ENCODE measurements around the gene C1orf159. TPM values are rescaled to one million over a fixed set of nuclear protein-coding genes. Genes with fewer than 3 reads are reported as not detected.

Gene C1orf159
- total RNA-seq, 1 experiment from 2014 or later: 15.7 TPM

GRCh38 chr1:1049318-1050165, 66.3 kb downstream of the C1orf159 start:
- no peak for TF ChIP-seq CTCF (IDR thresholded peaks at IDR 0.05; ENCODE audit: unreplicated experiment)
- ChIA-PET POLR2A (no interaction called here), CTCF (interaction anchor here (1.0 kb wide), 1 partner anchor 264 kb away, joined by 4 read pairs; no protein-coding TSS in a partner anchor)
- H3K36me3 Mint-ChIP-seq (ENCODE audit: insufficient read depth, unreplicated experiment): peaks cover 40% of the 10 kb centered on the region
- H3K9me3 Mint-ChIP-seq (ENCODE audit: unreplicated experiment): no peaks in the 10 kb centered on the region
- H3K27ac Mint-ChIP-seq (ENCODE audit: low read depth, unreplicated experiment): no peak overlapping the region
- intact Hi-C loops (cut with micrococcal nuclease): no loop called here
- no peaks in the 10 kb centered on the region for H3K27me3 Mint-ChIP-seq (ENCODE audit: insufficient read depth, unreplicated experiment)
- H3K4me3 Mint-ChIP-seq (ENCODE audit: unreplicated experiment): no peak overlapping the region
- no TSS peak for BruUV-seq (replicated peaks)
- no peaks in the 10 kb centered on the region for H3K4me1 Mint-ChIP-seq (ENCODE audit: insufficient read depth, unreplicated experiment)
- no peak for DNase-seq (ENCODE audit: unreplicated experiment)

GRCh38 chr1:1048765-1049164, 67.1 kb downstream of the C1orf159 start:
- Mint-ChIP-seq H3K36me3 (ENCODE audit: insufficient read depth, unreplicated experiment) (peaks cover 40% of the 10 kb centered on the region), H3K9me3 (ENCODE audit: unreplicated experiment) (no peaks in the 10 kb centered on the region), H3K4me1 (ENCODE audit: insufficient read depth, unreplicated experiment) (no peaks in the 10 kb centered on the region), H3K4me3 (ENCODE audit: unreplicated experiment) (no peak overlapping the region), H3K27ac (ENCODE audit: low read depth, unreplicated experiment) (no peak overlapping the region), H3K27me3 (ENCODE audit: insufficient read depth, unreplicated experiment) (no peaks in the 10 kb centered on the region)
- ChIA-PET POLR2A (no interaction called here), CTCF (interaction anchor here (1.0 to 1.4 kb wide), 2 partner anchors 47 to 264 kb away, joined by 3 to 4 read pairs; no protein-coding TSS in a partner anchor)
- intact Hi-C loops (cut with micrococcal nuclease): no loop called here
- no peak for DNase-seq (ENCODE audit: unreplicated experiment)
- no peak for TF ChIP-seq CTCF (IDR thresholded peaks at IDR 0.05; ENCODE audit: unreplicated experiment)
- BruUV-seq (replicated peaks): no TSS peak

GRCh38 chr1:1047963-1048362, 67.9 kb downstream of the C1orf159 start:
- no peak for DNase-seq (ENCODE audit: unreplicated experiment)
- no peak overlapping the region for H3K27ac Mint-ChIP-seq (ENCODE audit: low read depth, unreplicated experiment)
- intact Hi-C loops (cut with micrococcal nuclease): no loop called here
- H3K36me3 Mint-ChIP-seq (ENCODE audit: insufficient read depth, unreplicated experiment): peaks cover 44% of the 10 kb centered on the region
- ChIA-PET CTCF (interaction anchor here (0.5 to 1.4 kb wide), 2 partner anchors 18 to 46 kb away, joined by 3 read pairs; no protein-coding TSS in a partner anchor), POLR2A (no interaction called here)
- no peak overlapping the region for H3K4me3 Mint-ChIP-seq (ENCODE audit: unreplicated experiment)
- BruUV-seq (replicated peaks): no TSS peak
- no peaks in the 10 kb centered on the region for H3K9me3 Mint-ChIP-seq (ENCODE audit: unreplicated experiment)
- no peaks in the 10 kb centered on the region for H3K4me1 Mint-ChIP-seq (ENCODE audit: insufficient read depth, unreplicated experiment)
- no peaks in the 10 kb centered on the region for H3K27me3 Mint-ChIP-seq (ENCODE audit: insufficient read depth, unreplicated experiment)
- no peak for TF ChIP-seq CTCF (IDR thresholded peaks at IDR 0.05; ENCODE audit: unreplicated experiment)

- H3K4me3 Mint-ChIP-seq (ENCODE audit: unreplicated experiment): no peak overlapping the region
- CTCF ChIA-PET: interaction anchor here (0.5 to 1.4 kb wide), 3 partner anchors 18 to 45 kb away, joined by 3 read pairs; no protein-coding TSS in a partner anchor
- BruUV-seq (replicated peaks): no TSS peak
- DNase-seq (ENCODE audit: unreplicated experiment): no peak
- intact Hi-C loops (cut with micrococcal nuclease): no loop called here
- no peaks in the 10 kb centered on the region for H3K27me3 Mint-ChIP-seq (ENCODE audit: insufficient read depth, unreplicated experiment)
- POLR2A ChIA-PET: no interaction called here
- no peak for TF ChIP-seq CTCF (IDR thresholded peaks at IDR 0.05; ENCODE audit: unreplicated experiment)
- H3K27ac Mint-ChIP-seq (ENCODE audit: low read depth, unreplicated experiment): no peak overlapping the region
- H3K36me3 Mint-ChIP-seq (ENCODE audit: insufficient read depth, unreplicated experiment): peaks cover 47% of the 10 kb centered on the region
- H3K4me1 Mint-ChIP-seq (ENCODE audit: insufficient read depth, unreplicated experiment): no peaks in the 10 kb centered on the region
- H3K9me3 Mint-ChIP-seq (ENCODE audit: unreplicated experiment): no peaks in the 10 kb centered on the region
Measured at GRCh38 chr1:1047407-1047806, 68.5 kb downstream of the C1orf159 start.
